PC-9 (cell line): ENCODE measurements around the gene ZSWIM3.

Source experiments
- CTCF ChIP-seq: fragments of 200-600 bp; sonication (generic); conservative IDR thresholded peaks from 2 replicates; pipeline ENCODE4 v1.6.1; 2017; ENCODE audit warnings: mixed run types, antibody characterized with exemption, mild to moderate bottlenecking, moderate library complexity
- EZH2 ChIP-seq: fragments of 200-600 bp; sonication (generic); IDR thresholded peaks from 2 replicates; pipeline ENCODE4 v1.8.0; 2017; ENCODE audit warnings: antibody characterized with exemption, low read depth

- no peak for TF ChIP-seq CTCF
- no peak for TF ChIP-seq EZH2
Observed at GRCh38 chr20:45812157-45813005, 45.0 kb upstream of the ZSWIM3 start, which contains the start of gene UBE2C.
